GM12874 (cell line): ENCODE measurements around the gene C10orf143.

Source experiments
- TF ChIP-seq, protein P1 (sequence below): IDR thresholded peaks from 2 replicates; pipeline ENCODE4 v1.5.1; 2011; ENCODE audit warnings: low read depth, mild to moderate bottlenecking, control low read depth, low read length, moderate library complexity; ENCODE audit not compliant: insufficient read depth

The C10orf143 gene

DNA sequence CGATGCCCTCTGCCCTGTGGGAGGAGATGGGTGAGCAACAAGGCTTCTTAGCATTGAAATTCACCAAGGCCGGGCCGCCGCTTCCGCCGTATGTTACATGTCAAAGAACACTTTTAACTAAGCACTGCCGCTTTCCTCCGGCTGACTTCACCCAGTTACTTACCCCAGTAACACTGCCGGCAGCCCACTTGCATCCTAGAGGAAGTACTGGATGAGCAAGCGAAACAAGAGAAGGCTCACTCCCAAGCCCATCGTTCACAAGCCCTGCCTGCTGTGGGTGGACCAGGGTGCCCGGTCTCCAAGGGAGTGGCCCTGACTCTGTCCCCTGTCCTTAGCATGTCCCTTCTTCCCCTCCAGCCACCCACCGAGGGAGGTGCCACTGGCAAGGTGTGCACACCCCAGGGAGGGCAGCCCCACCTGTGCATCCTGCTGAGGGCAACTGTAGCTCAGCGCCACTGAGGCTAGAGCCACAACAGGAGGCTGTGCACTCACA is 73.4 kb downstream of the C10orf143 start:
- TF ChIP-seq, protein P1, sequence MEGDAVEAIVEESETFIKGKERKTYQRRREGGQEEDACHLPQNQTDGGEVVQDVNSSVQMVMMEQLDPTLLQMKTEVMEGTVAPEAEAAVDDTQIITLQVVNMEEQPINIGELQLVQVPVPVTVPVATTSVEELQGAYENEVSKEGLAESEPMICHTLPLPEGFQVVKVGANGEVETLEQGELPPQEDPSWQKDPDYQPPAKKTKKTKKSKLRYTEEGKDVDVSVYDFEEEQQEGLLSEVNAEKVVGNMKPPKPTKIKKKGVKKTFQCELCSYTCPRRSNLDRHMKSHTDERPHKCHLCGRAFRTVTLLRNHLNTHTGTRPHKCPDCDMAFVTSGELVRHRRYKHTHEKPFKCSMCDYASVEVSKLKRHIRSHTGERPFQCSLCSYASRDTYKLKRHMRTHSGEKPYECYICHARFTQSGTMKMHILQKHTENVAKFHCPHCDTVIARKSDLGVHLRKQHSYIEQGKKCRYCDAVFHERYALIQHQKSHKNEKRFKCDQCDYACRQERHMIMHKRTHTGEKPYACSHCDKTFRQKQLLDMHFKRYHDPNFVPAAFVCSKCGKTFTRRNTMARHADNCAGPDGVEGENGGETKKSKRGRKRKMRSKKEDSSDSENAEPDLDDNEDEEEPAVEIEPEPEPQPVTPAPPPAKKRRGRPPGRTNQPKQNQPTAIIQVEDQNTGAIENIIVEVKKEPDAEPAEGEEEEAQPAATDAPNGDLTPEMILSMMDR, result no peak

DNA sequence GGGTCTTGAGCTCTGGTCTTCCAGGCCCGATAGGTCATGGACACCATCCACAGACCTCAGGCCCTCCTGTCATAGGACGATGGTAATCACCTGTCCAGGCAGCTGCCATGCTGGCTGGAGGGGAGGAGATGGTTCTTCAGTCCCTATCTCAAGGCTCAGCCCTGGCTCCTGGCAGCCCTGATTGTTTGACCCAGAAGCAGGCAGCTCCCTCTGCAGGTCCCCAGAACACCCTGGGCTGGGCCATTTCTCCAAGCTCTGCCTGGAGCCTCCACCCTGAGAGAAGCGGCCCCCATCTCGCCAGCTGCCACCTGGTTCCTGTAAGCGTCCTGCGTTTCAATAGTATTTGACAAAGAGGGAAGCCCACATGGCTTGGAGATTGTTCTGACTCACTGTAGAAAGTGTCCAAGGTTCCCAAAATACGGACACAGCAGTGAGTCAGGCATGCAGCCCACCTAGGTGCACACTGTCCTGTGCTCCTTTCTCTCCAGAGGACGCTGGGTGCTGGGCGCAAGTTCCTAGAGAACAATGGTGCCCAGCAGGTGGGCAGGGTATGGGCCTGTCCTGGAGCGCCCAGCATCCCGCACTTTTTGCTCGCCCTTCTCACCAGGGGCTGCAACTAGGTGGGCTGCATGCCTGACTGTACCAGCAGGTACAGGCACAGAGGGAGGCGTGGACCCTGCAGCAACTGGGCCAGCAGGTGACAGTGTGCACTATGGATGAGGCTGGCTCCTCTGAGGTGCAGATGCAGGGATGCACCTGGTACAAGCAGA is 74.1 kb downstream of the C10orf143 start:
- TF ChIP-seq, protein P1, result no peak

DNA sequence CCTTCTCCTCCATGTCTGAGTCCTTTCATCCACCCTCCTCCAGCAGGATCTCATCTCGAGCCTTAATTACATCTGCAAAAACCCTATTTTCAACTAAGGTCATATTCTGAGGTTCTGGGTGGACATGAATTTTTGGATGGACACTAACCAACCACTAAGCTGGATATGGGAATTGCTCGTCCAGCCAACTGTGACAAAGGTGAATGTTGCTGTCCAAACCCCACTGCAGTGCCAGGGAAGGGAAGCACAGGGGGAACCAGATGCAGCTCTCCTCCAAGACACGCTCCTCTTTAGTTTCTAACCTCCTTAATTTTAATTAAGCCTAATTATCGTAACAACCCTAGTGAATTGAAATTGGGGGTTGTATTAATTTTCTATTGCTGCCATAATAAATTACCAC is 81.4 kb downstream of the C10orf143 start:
- TF ChIP-seq, protein P1, result no peak

DNA sequence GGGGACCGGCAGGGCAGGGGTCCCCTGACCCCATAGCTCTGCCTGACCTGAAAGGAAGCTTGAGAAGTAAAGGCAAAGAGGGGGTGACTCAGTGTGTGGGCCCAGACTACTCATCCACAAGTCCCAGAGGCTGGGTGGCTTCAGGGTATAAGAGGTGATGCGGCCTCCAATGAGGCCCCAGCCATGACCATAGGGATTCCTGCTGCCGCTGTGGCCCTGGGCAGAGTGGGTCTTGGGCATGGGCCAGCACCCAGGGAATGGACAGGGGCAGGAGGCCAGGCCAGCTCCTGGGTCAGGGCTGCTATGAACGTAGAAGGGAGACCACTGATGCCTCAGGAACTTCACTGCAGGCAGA is 82.2 kb downstream of the C10orf143 start:
- TF ChIP-seq, protein P1, result no peak

DNA sequence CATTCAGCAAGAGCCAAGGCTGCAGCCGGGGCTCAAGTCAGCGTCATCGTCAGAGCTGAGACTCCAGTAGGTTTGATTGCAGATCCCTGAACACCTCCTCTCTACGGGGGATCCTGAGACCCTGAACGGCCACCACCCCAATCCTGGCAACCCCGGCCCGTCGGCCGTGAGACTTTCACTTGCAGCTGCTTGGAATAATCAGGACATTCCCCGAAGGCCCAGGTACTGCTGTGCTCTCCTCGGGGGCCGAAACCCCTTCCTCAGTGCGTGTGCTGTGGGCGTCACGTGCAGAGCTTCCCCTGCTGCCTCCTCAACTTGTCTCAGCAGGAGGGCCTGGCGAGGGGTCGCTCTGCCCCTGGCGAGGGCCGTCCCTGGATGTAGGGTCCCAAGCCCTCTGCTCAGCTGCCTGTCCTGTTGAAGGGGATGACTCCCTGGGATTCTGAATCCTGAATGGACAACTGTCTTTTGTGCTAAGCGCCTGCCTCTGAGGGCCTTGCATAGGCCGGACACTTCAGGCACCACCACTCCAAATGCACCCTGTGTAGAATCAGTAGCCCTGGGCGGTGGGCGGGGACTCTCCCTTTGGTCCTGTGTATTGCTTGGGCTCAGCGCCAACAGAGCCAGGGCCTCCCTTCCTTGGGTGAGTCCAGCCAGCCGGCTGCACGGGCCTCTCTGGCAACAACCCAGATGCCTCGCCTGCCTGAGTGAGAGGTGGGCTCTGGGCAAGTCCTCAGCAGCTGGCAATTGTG is 82.7 kb downstream of the C10orf143 start:
- TF ChIP-seq, protein P1, result no peak

DNA sequence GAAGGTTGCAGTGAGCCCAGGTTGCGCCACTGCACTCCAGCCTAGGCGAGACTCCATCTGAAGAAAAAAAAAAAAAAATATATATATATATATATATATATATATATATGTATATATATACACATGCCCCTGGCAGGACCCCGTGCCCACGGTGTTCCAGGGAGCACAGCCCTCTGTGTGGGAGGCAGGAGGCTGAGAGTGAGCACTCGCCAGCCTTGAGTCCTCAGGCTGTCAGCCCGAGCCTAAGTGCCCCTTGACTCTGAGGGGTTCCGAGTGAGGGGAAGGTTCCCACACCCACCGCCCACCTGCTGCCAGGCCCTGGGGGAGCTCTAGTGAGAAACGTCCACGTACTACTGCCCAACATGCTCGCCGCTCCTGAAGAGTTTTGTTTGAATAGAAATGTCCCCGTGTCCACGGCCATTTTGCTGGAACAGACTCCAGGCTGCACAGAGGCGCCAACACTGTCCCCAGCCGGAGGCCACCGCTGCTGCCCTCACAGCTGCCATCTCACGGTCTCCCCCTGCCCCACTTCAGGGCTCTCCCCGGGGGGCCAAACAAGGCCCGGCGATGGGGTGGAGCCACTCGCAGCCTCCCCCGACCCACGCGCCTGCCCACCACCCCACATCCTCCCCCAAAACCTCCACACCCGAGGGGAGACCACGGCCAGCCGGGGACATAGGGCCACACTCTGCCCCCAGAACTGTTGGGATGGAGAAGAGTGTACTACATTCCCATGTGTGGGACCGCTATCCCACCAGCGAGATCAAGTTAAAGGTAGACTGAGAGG is 83.8 kb downstream of the C10orf143 start:
- TF ChIP-seq, protein P1, result no peak

DNA sequence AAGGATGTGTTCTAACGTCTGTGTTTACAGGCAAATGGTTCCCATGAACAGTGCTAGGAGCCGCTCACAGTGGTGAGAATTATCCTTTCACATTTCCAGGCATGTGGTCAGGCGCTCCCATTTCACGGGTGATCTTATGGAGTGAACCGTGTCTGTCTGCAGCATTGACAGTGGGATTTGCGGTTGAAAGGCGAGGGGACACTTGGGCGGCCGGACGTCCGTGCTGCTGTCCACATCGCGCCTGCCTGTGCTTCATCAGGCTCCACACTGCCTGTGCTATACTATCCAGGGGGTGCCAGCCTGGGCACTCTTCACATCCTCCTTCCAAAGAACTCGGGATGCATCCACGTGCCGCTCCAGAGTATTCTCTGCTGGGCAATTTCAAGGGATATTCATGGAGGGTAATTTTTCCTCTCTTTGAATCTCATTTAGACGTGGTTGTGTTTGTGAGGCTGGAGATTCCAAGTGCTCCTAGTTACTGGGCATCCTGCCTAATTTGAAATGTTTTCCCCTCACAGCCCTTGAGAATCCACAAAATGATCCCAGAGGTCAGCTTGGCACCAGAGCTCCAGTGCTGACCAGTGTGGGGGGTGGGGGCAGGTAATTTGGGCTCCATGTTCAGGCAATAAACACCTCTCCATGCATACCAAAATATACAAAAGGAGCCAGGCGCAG is 84.7 kb downstream of the C10orf143 start:
- TF ChIP-seq, protein P1, result no peak
